HG02588 (cell line): ENCODE data around the gene FCRLA.
"Not testable (repeated sequence)": the region's sequence is repeated elsewhere in the genome, so short reads cannot be mapped to it uniquely, and the experiment has no call there.

Source experiments
- ATAC-seq: cut with Tn5 transposase; IDR thresholded peaks from one replicate; pipeline ENCODE4 v1.9.1; 2021; ENCODE audit warnings: mild to moderate bottlenecking, moderate library complexity; ENCODE audit not compliant: unreplicated experiment

The FCRLA gene

GRCh38 chr1:161702250-161702649, 4.8 kb upstream of the FCRLA start:
- no peak for ATAC-seq

GRCh38 chr1:161705537-161705936, 1.5 kb upstream of the FCRLA start:
- ATAC-seq: no peak

- no peak for ATAC-seq
Observed at GRCh38 chr1:161706113-161706481, 932 bp upstream of the FCRLA start.

DNA sequence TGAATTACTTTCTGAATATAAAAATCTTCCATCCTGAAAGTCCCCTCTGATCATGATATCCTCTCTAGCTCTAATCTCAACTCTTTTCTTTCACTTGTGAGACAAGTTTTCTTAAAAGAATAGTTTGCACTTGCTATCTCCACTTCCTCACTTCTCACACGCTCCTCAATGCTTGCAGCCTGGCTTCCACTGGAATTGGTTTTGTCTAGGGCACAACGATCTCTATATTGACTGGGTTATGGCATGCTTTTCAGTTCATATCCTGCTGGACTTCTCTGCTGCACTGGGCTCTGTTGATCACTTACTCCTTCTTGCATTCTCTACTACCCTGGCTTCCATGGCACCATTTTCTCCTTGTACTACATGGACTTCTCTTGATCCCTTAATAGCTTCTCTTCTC, 474 bp downstream of the FCRLA start:
- ATAC-seq: no peak

DNA sequence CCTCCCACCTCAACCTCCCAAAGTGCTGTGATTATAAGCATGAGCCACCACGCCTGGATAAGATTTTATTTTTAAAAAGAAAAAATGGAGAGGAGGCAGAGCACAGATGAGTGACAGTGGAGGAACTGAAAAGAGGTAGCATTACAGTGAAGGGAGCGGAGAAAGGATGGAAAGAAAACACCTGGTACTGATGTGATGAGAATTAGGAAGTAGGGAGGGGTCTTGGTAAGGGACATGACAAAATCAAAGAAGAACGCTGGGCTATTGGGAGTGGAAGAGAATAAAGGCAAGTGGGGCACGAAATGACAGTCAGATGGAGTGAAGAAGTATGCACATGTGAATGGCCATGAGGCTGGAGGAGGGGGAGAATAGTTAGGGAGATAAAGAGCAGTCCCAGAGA, 2.3 kb downstream of the FCRLA start:
- no peak for ATAC-seq

GRCh38 chr1:161710560-161710959, 3.5 kb downstream of the FCRLA start:
- ATAC-seq: no peak

- peak; percentile 50 for ATAC-seq
Observed at GRCh38 chr1:161718559-161719324, 11.7 kb downstream of the FCRLA start.

GRCh38 chr1:161719325-161719611, 12.2 kb downstream of the FCRLA start:
- peak; percentile 31 for ATAC-seq

- no peak for ATAC-seq
Observed at GRCh38 chr1:161720422-161720821, 13.4 kb downstream of the FCRLA start.

DNA sequence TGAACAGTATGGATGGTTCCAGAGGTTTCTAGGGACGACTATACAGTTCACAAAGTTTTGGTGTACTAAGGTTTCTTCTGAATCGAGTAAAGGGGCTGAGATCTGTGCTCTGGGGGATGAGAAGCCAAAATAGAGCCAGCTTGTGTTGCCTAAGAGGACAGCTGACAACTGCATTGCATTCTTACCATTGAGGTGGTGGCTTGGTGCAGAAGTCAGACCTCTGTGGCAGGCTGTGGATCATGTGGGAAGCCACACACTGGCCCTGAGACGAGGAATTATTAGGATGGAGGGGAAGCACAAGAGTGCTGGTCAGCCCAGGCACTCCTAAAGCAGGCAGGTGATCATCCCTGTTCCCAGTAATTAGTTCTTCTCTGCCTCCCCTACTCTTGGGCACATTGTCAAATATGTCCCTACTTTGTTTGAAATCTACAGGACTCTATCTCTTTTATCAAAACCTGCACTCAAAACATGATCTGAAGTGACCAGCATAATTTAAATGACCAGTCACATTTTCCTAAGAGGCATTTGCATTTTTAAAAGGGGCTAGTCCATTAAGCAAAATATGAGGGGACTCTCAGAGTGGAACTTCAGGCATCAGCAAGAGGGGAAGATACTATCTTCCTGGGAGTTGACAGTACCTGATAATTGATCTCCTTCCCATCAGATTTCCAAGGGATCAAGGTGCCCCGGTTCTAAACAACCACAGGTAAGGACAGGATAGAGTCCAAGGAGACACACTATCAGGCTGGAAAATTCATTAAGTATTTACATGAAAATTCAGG, 14.1 kb downstream of the FCRLA start, which contains the start of gene FCRLB:
Gene FCRLB (plus strand): TSS at position 589 of the 782 bp plus-strand sequence. CDS start 1,129 bp downstream, outside the sequence.
- no peak for ATAC-seq

GRCh38 chr1:161721738-161722343, 14.8 kb downstream of the FCRLA start:
- ATAC-seq: no peak

DNA sequence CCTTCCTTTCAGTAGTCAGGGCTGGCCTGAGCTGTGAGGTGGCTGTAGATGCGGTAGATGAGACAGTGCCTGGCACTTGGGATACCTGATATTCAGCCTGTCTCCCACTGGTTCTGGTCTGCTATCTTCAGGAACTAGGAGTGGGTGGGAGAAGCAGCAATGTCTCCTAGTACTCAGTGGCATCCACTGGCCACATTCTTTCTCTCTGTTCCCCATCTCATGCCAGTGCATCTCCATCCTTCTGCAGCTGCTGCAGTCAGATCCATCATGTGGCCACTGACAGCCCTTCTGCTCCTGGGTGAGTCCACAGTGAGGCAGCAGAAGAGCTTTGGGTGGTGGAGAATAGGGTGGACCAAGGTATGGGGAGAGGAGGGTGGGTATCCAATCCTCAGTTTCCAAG, 15.4 kb downstream of the FCRLA start:
- ATAC-seq: no peak

DNA sequence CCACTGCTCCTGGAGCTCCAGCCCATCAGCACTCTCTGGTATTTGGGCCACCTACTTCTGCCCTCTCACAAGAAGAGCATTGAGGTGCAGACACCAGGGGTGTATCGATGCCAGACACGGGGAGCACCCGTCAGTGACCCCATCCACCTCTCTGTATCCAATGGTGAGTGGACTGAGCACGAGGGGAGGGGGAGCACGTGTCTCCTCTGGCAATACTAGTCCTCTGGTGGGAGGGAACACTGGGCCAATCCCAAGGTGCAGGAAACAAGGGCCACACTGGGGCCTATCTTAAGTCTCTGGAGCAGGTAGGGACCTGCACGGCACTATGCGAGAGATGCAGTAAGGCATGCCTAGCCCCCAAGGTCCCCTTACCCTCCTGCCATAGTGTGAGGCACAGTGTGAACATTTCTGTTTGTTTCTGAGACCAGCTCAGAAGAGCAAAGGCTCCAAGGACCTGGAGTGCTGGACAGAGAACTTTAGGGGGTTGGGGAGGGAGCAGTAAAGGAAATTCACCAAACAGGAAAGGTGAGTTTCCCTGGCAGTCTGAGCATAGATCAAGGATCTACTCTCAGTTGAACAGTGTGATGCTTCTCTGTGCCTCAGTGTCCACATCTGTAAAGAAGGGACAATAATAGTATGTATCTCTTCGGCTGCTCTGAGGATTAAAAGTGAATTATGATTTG, 16.6 kb downstream of the FCRLA start:
- ATAC-seq: no peak

DNA sequence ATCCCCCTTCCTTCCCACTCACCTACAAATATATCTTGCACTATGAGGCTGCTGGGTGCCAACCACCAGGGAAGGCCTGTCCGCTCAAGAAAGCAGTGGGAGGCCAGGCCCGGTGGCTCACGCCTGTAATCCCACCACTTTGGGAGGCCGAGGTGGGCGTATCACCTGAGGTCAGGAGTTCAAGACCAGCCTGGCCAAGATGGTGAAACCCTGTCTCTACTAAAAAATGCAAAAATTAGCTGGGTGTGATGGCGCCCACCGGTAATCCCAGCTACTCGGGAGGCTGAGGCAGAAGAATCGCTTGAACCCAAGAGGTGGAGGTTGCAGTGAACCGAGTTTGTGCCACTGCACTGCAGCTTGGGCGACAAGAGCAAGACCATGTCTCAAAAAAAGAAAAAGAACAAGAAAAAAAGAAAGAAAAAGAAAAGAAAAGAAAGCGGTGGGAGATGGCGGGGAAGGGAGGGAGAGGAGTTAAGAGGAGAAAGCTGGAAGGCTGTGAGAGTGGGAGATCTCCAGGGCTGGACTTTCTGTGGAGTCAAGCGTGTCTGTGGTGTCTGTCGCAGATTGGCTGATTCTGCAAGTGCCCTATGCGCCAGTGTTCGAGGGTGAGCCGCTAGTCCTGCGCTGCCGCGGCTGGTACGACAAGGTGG, 18.4 kb downstream of the FCRLA start:
- ATAC-seq: not testable (repeated sequence)

GRCh38 chr1:161725908-161726472, 19.0 kb downstream of the FCRLA start:
- ATAC-seq: peak; percentile 21

DNA sequence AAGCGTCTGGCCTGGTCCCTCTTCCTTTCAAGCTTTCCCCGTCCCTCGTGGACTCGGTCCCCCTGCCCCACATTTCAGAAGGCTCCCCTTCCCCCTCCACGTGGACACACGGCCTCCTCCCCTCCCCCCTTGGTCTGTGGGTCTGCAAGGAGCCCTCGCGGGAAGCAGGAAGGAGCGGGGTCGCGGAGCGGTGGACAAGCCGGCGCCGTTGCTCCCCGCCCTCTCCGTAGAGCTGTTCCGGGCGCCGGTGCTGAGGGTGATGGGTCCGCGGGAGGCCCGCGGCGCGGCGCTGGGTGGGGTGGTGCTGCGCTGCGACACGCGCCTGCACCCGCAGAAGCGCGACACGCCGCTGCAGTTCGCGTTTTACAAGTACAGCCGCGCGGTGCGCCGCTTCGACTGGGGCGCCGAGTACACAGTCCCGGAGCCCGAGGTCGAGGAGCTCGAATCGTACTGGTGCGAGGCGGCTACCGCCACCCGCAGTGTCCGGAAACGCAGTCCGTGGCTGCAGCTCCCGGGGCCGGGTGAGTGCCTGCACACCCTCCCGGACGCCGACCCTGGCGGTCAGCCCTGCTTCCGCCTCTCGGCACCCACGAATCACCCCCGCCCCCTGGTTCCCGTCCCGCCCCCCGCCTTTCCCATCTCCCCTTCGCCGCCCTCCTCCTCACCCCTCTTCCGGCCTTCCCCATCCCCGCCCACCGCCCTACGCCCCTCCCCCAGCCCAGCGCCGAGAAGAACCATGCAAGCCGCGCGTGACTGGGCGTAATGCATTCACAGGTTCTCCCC, 19.6 kb downstream of the FCRLA start:
- ATAC-seq: peak; percentile 54

GRCh38 chr1:161727256-161727924, 20.4 kb downstream of the FCRLA start:
- peak; percentile 16 for ATAC-seq

- ATAC-seq: no peak
Observed at GRCh38 chr1:161728376-161729226, 21.6 kb downstream of the FCRLA start.
